Spleen (tissue), 7 donors: ENCODE results near the gene MAPK4.

Experiments used
- POLR2A ChIP-seq, 3 donors: fragments of 450-650 bp; IDR thresholded peaks; one replicate each; pipeline ENCODE4 v1.5.1; 2017; ENCODE audit warnings: antibody characterized with exemption in 3 of 3, mild to moderate bottlenecking in 1 of 3
- POLR2AphosphoS5 ChIP-seq, 3 donors: sonication (generic); formaldehyde crosslinking; IDR thresholded peaks; one replicate each; pipeline ENCODE4 v1.5.1; 2017; ENCODE audit warnings: antibody characterized with exemption in 3 of 3
- TF ChIP-seq, protein P1 (sequence below), 11 experiments: fragments of 200-600 bp in 7 of 11; fragments of 450-650 bp in 4 of 11; sonication (generic) in 4 of 11; IDR thresholded peaks in 8 of 11; conservative IDR thresholded peaks in 3 of 11; 1 replicate in 7 of 11; 2 replicates in 4 of 11; pipeline versions ENCODE4 v1.4.0 to v1.8.0; 2016 to 2021; ENCODE audit warnings: antibody characterized with exemption in 11 of 11, inconsistent platforms in 4 of 11, mild to moderate bottlenecking in 1 of 11
- donor health status: DM: no; HTN: no; CAD: no; lungs with moderate emphysema.
- donor health status: DM: no; HTN: no; CAD: no.
- donor health status: DM: no; HTN: no; CAD: no.

DNA sequence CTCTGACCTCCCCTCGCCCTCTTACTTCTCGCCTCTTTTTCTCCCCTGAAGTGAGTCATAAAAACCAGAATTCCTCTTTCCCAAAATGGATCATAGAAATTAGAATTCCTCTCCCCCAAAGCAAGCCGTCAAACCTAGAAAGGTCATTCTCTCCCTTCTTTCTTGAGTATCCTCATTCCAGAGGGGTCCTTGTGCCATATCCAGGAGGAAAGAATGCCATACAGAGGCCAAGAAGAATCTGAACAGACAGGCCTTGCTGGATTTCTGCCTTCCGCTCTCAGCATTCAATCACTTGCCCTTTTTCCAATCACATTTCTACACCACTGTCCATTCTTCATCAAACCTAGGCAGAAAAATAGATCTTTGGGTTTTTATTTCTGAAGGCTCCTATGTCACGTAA, 31.1 kb upstream of the MAPK4 start:
- no peak for TF ChIP-seq POLR2A (IDR thresholded peaks at IDR 0.05)
- no peak for TF ChIP-seq POLR2AphosphoS5 (IDR thresholded peaks at IDR 0.05)
- TF ChIP-seq, protein P1, sequence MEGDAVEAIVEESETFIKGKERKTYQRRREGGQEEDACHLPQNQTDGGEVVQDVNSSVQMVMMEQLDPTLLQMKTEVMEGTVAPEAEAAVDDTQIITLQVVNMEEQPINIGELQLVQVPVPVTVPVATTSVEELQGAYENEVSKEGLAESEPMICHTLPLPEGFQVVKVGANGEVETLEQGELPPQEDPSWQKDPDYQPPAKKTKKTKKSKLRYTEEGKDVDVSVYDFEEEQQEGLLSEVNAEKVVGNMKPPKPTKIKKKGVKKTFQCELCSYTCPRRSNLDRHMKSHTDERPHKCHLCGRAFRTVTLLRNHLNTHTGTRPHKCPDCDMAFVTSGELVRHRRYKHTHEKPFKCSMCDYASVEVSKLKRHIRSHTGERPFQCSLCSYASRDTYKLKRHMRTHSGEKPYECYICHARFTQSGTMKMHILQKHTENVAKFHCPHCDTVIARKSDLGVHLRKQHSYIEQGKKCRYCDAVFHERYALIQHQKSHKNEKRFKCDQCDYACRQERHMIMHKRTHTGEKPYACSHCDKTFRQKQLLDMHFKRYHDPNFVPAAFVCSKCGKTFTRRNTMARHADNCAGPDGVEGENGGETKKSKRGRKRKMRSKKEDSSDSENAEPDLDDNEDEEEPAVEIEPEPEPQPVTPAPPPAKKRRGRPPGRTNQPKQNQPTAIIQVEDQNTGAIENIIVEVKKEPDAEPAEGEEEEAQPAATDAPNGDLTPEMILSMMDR (IDR thresholded peaks at IDR 0.05 in 8 of 11, conservative IDR thresholded peaks at IDR 0.05 in 3 of 11), result no peak
